Measurements from ENCODE around the gene ARHGAP21. TPM values are rescaled to one million over a fixed set of nuclear protein-coding genes. Genes with fewer than 3 reads are reported as not detected.

Gene ARHGAP21
- polyA plus RNA-seq, 2 donors, result 8.3 to 9.7 TPM

- H3K27me3 ChIP-seq (ENCODE audit: control insufficient read depth in 1 of 2, insufficient read depth in 2 of 2, low read length in 2 of 2), result no peaks in the 10 kb centered on the region
- H3K9me3 ChIP-seq (ENCODE audit: control insufficient read depth in 2 of 2, insufficient read depth in 1 of 2, low read depth in 1 of 2, low read length in 1 of 2), result no peaks in the 10 kb centered on the region
- 99 to 100% methylated on average over 2 of the region's 2 CpGs for WGBS, 2 donors
- no peak overlapping the region for H3K27ac ChIP-seq (ENCODE audit: low read depth in 2 of 2, low read length in 1 of 2)
- no peak overlapping the region for H3K4me3 ChIP-seq (ENCODE audit: low read depth in 1 of 2, low read length in 2 of 2)
- no peaks in the 10 kb centered on the region for H3K36me3 ChIP-seq (ENCODE audit: control insufficient read depth in 2 of 2, insufficient read depth in 2 of 2, low read length in 1 of 2)
- H3K4me1 ChIP-seq (ENCODE audit: control insufficient read depth in 2 of 2, insufficient read depth in 2 of 2, low read length in 1 of 2), result peaks cover 0 to 5% of the 10 kb centered on the region in 2 donors
These were observed 26.6 kb downstream of the ARHGAP21 start for GRCh38 chr10:24697080-24697479.

DNA sequence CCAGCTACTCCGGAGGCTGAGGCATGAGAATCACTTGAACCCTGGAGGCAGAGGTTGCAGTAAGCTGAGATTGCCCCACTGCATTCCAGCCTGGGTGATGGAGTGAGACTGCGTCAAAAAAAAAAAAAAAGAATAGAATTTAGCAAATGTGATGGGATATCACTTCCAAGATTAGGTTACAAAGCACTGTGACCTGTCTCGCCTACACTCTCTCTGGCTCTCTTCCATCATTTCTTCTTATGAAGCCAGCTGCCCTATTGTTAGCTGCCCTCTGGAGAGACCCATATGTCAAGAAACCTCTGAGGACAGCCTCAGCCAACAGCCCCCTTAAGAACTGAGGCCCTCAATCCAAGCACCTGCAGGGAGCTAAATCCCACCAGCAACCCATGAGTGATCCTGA is 28.2 kb downstream of the ARHGAP21 start:
- H3K4me1 ChIP-seq (ENCODE audit: control insufficient read depth in 2 of 2, insufficient read depth in 2 of 2, low read length in 1 of 2), result peaks cover 0 to 5% of the 10 kb centered on the region in 2 donors
- WGBS, 2 donors, result 88 to 90% methylated on average over 3 of the region's 3 CpGs
- no peaks in the 10 kb centered on the region for H3K27me3 ChIP-seq (ENCODE audit: control insufficient read depth in 1 of 2, insufficient read depth in 2 of 2, low read length in 2 of 2)
- H3K27ac ChIP-seq (ENCODE audit: low read depth in 2 of 2, low read length in 1 of 2), result no peak overlapping the region
- no peak overlapping the region for H3K4me3 ChIP-seq (ENCODE audit: low read depth in 1 of 2, low read length in 2 of 2)
- H3K36me3 ChIP-seq (ENCODE audit: control insufficient read depth in 2 of 2, insufficient read depth in 2 of 2, low read length in 1 of 2), result no peaks in the 10 kb centered on the region
- H3K9me3 ChIP-seq (ENCODE audit: control insufficient read depth in 2 of 2, insufficient read depth in 1 of 2, low read depth in 1 of 2, low read length in 1 of 2), result no peaks in the 10 kb centered on the region

DNA sequence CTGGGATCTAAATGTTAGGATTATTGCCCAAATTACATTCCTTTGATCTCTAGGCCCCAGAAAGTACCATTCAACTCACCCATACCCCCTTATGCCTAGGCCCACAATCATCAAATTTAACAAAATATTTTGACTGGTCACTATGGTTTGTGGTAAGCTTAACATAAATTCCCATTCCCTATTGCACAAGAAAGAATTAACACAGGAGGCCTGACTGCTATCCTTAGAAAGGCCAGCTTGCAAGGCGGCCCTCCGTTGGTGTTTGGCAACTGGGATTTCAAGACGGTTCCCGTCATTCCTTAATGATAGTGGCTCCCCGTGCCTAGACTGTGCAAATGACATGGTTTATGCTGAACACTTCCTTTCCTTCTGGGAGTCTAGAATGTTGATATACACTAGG is 29.6 kb downstream of the ARHGAP21 start:
- Histone ChIP-seq H3K27ac (ENCODE audit: low read depth in 2 of 2, low read length in 1 of 2) (no peak overlapping the region), H3K36me3 (ENCODE audit: control insufficient read depth in 2 of 2, insufficient read depth in 2 of 2, low read length in 1 of 2) (no peaks in the 10 kb centered on the region), H3K4me3 (ENCODE audit: low read depth in 1 of 2, low read length in 2 of 2) (no peak overlapping the region), H3K9me3 (ENCODE audit: control insufficient read depth in 2 of 2, insufficient read depth in 1 of 2, low read depth in 1 of 2, low read length in 1 of 2) (no peaks in the 10 kb centered on the region), H3K4me1 (ENCODE audit: control insufficient read depth in 2 of 2, insufficient read depth in 2 of 2, low read length in 1 of 2) (no peaks in the 10 kb centered on the region), H3K27me3 (ENCODE audit: control insufficient read depth in 1 of 2, insufficient read depth in 2 of 2, low read length in 2 of 2) (no peaks in the 10 kb centered on the region)
- WGBS, 2 donors, result 84 to 86% methylated on average over 5 of the region's 5 CpGs

DNA sequence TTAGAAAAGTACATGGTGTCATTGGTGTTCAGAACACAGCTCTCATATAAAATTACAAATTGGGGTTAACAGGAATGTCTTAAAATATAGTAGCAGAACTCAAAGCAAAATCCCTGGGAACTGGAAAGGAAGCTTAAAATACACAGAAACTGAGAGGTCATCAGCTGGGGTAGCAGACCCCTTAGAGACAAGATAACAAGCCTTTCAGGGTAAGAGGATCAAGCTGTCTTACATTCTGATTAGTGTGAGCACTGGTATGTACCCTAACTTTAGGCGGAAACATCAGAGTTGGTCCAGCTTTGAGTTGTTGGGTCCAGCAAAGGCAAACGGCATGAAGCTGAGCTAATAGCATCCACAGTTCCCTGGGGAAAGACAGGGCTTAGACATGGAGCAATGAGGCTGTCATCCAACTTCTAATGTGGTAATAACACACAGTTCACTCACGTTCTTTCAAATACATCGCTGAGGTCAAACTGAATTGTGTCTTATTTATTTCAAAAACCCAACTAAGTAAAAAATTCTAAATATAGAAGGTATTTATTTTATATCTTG is 32.6 kb downstream of the ARHGAP21 start:
- Histone ChIP-seq H3K27ac (ENCODE audit: low read depth in 2 of 2, low read length in 1 of 2) (no peak overlapping the region), H3K4me3 (ENCODE audit: low read depth in 1 of 2, low read length in 2 of 2) (no peak overlapping the region), H3K36me3 (ENCODE audit: control insufficient read depth in 2 of 2, insufficient read depth in 2 of 2, low read length in 1 of 2) (no peaks in the 10 kb centered on the region), H3K27me3 (ENCODE audit: control insufficient read depth in 1 of 2, insufficient read depth in 2 of 2, low read length in 2 of 2) (no peaks in the 10 kb centered on the region), H3K4me1 (ENCODE audit: control insufficient read depth in 2 of 2, insufficient read depth in 2 of 2, low read length in 1 of 2) (peaks cover 2 to 4% of the 10 kb centered on the region in 2 donors), H3K9me3 (ENCODE audit: control insufficient read depth in 2 of 2, insufficient read depth in 1 of 2, low read depth in 1 of 2, low read length in 1 of 2) (no peaks in the 10 kb centered on the region)
- WGBS, 2 donors, result 59 to 63% methylated on average over 4 of the region's 4 CpGs

DNA sequence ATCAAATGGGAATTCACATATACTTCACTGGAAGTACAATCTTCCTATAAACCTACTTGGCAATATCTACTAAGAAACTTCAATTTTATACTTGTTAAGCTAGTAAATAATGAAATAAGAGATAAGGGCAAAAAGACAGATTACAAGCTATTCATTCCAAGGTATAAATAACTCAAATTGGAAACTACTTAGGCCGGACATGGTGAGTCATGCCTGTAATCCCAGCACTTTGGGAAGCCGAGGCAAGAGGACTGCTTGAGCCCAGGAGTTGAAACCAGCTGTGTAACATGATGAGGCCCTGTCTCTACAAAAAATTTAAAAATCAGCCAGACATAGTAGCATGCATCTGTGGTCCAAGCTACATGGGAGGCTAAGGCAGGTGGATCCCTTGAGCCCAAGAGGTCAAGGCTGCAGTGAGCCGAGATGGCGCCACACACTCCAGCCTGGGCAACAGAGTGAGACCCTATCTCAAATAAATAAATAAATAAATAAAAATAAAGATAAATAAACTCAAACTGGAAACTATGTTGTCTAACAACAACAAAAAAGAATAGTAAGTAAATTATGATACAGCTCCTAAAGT is 37.6 kb downstream of the ARHGAP21 start:
- Histone ChIP-seq H3K27ac (ENCODE audit: low read depth in 2 of 2, low read length in 1 of 2) (no peak overlapping the region), H3K4me1 (ENCODE audit: control insufficient read depth in 2 of 2, insufficient read depth in 2 of 2, low read length in 1 of 2) (peaks cover 2 to 4% of the 10 kb centered on the region in 2 donors), H3K9me3 (ENCODE audit: control insufficient read depth in 2 of 2, insufficient read depth in 1 of 2, low read depth in 1 of 2, low read length in 1 of 2) (no peaks in the 10 kb centered on the region), H3K27me3 (ENCODE audit: control insufficient read depth in 1 of 2, insufficient read depth in 2 of 2, low read length in 2 of 2) (no peaks in the 10 kb centered on the region), H3K4me3 (ENCODE audit: low read depth in 1 of 2, low read length in 2 of 2) (no peak overlapping the region), H3K36me3 (ENCODE audit: control insufficient read depth in 2 of 2, insufficient read depth in 2 of 2, low read length in 1 of 2) (no peaks in the 10 kb centered on the region)
- WGBS, 2 donors, result 59 to 72% methylated on average over 4 of the region's 4 CpGs

GRCh38 chr10:24683554-24683953 is 40.1 kb downstream of the ARHGAP21 start:
- H3K36me3 ChIP-seq (ENCODE audit: control insufficient read depth in 2 of 2, insufficient read depth in 2 of 2, low read length in 1 of 2), result no peaks in the 10 kb centered on the region
- H3K9me3 ChIP-seq (ENCODE audit: control insufficient read depth in 2 of 2, insufficient read depth in 1 of 2, low read depth in 1 of 2, low read length in 1 of 2), result no peaks in the 10 kb centered on the region
- H3K4me1 ChIP-seq (ENCODE audit: control insufficient read depth in 2 of 2, insufficient read depth in 2 of 2, low read length in 1 of 2), result peaks cover 2 to 4% of the 10 kb centered on the region in 2 donors
- no peak overlapping the region for H3K4me3 ChIP-seq (ENCODE audit: low read depth in 1 of 2, low read length in 2 of 2)
- H3K27ac ChIP-seq (ENCODE audit: low read depth in 2 of 2, low read length in 1 of 2), result no peak overlapping the region
- no peaks in the 10 kb centered on the region for H3K27me3 ChIP-seq (ENCODE audit: control insufficient read depth in 1 of 2, insufficient read depth in 2 of 2, low read length in 2 of 2)

GRCh38 chr10:24681572-24682088 is 42.1 kb downstream of the ARHGAP21 start:
- Histone ChIP-seq H3K27ac (ENCODE audit: low read depth in 2 of 2, low read length in 1 of 2) (no peak overlapping the region), H3K9me3 (ENCODE audit: control insufficient read depth in 2 of 2, insufficient read depth in 1 of 2, low read depth in 1 of 2, low read length in 1 of 2) (no peaks in the 10 kb centered on the region), H3K27me3 (ENCODE audit: control insufficient read depth in 1 of 2, insufficient read depth in 2 of 2, low read length in 2 of 2) (no peaks in the 10 kb centered on the region), H3K4me1 (ENCODE audit: control insufficient read depth in 2 of 2, insufficient read depth in 2 of 2, low read length in 1 of 2) (peaks cover 0 to 2% of the 10 kb centered on the region in 2 donors), H3K36me3 (ENCODE audit: control insufficient read depth in 2 of 2, insufficient read depth in 2 of 2, low read length in 1 of 2) (no peaks in the 10 kb centered on the region), H3K4me3 (ENCODE audit: low read depth in 1 of 2, low read length in 2 of 2) (no peak overlapping the region)
- 37 to 38% methylated on average over 6 of the region's 6 CpGs for WGBS, 2 donors

GRCh38 chr10:24680647-24681524 is 42.8 kb downstream of the ARHGAP21 start:
- H3K27me3 ChIP-seq (ENCODE audit: control insufficient read depth in 1 of 2, insufficient read depth in 2 of 2, low read length in 2 of 2), result no peaks in the 10 kb centered on the region
- no peak overlapping the region for H3K27ac ChIP-seq (ENCODE audit: low read depth in 2 of 2, low read length in 1 of 2)
- no peaks in the 10 kb centered on the region for H3K4me1 ChIP-seq (ENCODE audit: control insufficient read depth in 2 of 2, insufficient read depth in 2 of 2, low read length in 1 of 2)
- H3K9me3 ChIP-seq (ENCODE audit: control insufficient read depth in 2 of 2, insufficient read depth in 1 of 2, low read depth in 1 of 2, low read length in 1 of 2), result no peaks in the 10 kb centered on the region
- 52 to 62% methylated on average over 3 of the region's 3 CpGs for WGBS, 2 donors
- H3K36me3 ChIP-seq (ENCODE audit: control insufficient read depth in 2 of 2, insufficient read depth in 2 of 2, low read length in 1 of 2), result no peaks in the 10 kb centered on the region
- H3K4me3 ChIP-seq (ENCODE audit: low read depth in 1 of 2, low read length in 2 of 2), result no peak overlapping the region

- Histone ChIP-seq H3K9me3 (ENCODE audit: control insufficient read depth in 2 of 2, insufficient read depth in 1 of 2, low read depth in 1 of 2, low read length in 1 of 2) (no peaks in the 10 kb centered on the region), H3K36me3 (ENCODE audit: control insufficient read depth in 2 of 2, insufficient read depth in 2 of 2, low read length in 1 of 2) (no peaks in the 10 kb centered on the region), H3K4me1 (ENCODE audit: control insufficient read depth in 2 of 2, insufficient read depth in 2 of 2, low read length in 1 of 2) (no peaks in the 10 kb centered on the region), H3K4me3 (ENCODE audit: low read depth in 1 of 2, low read length in 2 of 2) (no peak overlapping the region), H3K27me3 (ENCODE audit: control insufficient read depth in 1 of 2, insufficient read depth in 2 of 2, low read length in 2 of 2) (no peaks in the 10 kb centered on the region), H3K27ac (ENCODE audit: low read depth in 2 of 2, low read length in 1 of 2) (no peak overlapping the region)
- 96 to 98% methylated on average over 2 of the region's 2 CpGs for WGBS, 2 donors
These were observed 44.9 kb downstream of the ARHGAP21 start for GRCh38 chr10:24678757-24679156.
